HG03575 (cell line): ENCODE data around the gene WIPF3.

ENCODE experiments used
- ATAC-seq: cut with Tn5 transposase; IDR thresholded peaks from one replicate; pipeline ENCODE4 v1.9.1; 2021; ENCODE audit not compliant: unreplicated experiment, insufficient number of reproducible peaks, low FRiP score; ENCODE audit errors: extremely low read depth

Gene WIPF3, protein sequence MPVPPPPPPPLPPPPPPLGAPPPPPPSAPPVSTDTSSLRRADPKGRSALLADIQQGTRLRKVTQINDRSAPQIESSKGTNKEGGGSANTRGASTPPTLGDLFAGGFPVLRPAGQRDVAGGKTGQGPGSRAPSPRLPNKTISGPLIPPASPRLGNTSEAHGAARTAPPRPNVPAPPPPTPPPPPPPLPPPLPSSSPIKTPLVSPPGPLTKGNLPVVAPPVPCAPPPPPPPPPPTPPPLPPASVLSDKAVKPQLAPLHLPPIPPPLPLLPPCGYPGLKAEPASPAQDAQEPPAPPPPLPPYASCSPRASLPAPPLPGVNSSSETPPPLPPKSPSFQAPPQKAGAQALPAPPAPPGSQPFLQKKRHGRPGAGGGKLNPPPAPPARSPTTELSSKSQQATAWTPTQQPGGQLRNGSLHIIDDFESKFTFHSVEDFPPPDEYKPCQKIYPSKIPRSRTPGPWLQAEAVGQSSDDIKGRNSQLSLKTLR

DNA sequence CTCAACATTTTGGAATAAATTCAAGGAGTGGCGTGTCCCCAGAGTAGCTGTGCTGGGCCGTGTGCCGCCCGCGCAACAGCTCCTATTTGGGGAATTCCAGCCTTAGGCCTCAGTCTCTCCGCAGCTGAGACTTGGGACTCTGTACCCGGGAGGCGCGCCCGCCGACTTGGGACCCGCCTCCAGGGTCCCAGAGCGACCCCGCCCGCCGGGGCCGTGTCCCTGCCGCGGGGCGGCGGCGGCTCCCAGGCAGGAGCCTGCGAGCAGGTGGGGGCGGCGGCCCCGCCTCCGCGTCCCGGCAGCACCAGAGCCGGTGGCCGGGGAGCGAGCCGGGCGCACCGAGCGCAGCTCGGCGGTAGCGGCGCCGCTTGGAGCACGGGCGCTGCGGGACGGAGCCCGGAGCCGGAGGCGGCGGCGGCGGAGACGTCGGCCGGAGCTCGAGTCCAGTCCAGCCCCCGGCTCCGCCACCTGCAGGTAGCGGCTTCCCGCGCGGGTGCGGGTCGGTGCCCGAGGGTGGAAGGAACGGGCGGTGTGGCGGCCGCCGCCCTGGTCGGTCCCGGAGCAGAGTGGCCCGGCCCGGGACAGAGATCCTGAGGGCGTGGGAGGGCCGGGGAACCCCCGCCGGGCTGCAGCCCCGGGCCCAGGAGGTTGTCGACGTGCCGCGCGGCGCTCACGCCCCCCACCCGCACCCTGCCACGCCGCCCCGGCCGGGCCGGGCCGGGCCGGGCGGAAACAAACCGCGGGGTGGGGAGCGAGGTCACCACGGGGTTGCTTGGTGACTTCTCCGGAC is at the start of gene WIPF3:
Gene WIPF3 (plus strand): TSS at position 301 of the 787 bp plus-strand sequence. CDS start 28,217 bp downstream, outside the sequence.
- ATAC-seq = no peak

DNA sequence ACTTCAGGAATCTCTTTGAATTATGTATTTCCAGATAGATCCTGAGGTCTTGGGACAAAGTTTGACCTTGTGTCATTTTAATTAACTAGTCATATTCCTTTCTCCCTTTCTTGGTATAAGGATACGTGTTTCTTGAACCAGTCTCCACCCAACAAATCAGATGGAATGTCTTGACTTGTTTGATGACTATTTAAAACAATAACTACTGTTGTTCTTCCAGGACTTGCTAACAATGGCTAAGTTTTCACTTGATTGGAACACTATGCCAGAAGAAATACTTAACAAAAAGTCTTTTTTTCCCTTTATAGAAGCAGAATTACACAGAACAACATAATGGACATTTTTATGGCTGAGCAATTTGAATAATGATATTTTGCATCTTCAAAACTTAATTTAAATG is 43.0 kb upstream of the WIPF3 start:
- ATAC-seq = no peak

DNA sequence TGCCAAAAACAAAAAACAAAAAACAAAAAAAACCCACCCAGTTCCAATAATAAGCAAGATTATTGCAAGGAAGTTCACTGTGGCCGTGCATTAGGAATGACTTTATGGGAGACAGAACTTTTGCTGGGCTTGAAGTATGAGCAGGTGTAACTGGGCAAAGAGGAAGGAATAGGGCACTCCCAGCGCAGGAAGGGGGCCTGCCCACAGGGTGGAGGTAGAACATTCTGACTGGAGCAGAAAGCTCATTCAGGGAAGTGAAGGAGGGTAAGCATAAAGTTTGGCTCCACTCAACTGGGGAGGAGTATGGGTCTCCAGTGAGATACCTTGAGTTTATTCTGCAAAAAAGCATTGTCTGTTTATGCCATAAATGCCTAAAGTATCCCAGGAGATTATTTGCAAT is 42.1 kb upstream of the WIPF3 start:
- ATAC-seq = no peak

DNA sequence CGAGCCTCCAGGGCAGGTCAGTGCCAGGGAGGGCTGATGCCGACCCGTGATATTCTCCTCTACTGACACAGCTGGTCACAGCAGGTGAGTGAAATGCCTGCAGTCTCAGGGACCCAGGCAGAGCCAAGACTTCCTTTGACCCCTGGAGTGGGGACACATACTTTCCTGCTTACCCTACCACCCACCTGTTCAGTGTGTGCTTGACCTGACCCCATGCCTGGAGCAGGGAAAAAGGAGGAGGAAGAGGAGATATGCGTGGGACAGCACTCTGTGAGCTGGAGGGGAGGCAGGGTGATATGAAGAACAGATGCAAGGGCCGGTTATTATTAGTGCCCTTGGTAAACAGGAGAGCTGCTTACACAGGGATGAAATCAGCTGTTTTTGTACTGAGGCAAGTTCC is 40.8 kb upstream of the WIPF3 start:
- no peak for ATAC-seq

DNA sequence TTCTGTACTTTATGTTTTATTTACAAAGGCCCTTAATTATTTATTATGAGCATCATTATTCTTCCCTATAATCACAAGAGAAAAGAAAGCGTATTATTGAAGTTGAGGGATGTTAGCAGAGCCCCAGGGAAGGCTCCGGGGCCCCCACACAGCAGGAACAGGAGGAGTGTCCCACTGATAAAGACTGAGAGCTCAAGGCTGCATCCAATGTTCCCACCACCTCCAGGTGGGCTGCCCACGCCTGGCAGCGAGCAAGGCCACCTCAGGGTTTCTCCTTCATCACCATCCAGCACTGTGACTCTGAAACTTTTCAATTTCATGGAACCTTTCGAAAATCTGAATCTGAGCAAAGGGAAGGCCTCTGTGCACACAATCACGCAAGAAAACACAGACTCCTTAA is 35.9 kb upstream of the WIPF3 start:
- ATAC-seq = no peak

DNA sequence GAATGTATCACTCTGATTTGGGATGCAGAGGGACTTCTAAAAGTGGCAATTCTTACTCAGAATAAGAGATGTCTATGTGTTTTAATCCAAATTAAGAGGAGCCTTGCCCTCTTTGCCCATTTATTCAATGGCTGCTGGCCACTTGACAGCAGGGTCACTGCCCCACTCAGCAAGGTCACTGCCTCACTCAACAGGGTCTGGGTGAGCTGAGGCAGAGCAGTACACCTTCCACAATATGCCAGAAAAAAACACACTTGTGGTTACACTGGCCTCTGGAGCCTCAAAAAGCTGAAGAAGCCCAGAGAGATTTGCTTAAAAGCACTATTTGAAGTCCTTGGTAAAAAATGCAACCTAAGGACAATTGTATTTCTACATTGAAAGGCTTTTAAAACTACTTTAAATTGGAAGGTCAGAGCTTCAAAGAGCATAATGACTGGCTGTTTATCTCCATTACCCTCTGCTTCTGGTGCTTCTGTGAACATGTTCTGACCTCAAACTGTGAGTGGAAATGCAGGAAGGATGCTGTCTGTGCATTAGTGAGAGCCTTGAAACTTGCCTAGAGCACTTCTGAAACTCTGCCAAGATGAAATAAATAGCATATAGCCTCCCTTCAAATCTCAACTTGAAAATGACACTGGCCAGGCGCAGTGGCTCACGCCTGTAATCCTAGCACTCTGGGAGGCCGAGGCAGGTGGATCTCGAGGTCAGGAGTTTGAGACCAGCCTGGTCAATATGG is 35.1 kb upstream of the WIPF3 start:
- ATAC-seq = no peak

DNA sequence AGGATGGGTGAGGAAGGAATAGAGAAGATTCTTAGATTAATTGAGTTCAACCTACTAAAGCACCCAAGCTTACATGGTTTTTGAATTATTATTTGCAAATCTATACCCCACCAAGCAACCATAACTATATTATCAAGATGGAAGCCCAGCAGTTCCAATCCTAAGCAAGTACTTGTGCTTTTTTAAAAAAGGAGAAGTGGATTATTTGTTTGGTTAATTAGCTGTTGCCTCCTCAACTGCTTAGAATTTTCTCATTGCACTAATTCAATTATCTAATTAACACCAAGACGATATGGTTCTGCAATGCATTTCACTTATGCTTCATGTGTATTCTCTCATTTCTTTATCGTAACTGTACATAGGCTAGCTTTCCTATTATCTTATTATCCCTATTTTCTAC is 27.3 kb upstream of the WIPF3 start:
- ATAC-seq = no peak

DNA sequence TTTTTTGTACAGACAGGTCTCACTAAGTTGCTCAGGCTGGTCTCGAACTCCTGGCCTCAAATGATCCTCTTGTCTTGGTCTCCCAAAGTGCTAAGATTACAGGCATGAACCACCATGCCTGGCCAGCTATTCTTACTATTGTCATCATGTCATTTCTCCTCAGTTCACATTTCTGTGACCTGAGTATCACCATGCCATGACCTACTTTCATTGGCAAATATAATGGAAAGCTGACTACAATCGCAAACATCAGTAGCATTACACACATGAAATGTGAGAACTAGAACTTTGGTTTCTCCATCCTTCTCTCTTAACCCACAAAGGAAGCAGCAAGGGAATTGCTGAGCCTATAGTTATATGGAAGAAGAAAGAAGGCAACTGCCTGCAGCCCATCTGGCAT is 26.0 kb upstream of the WIPF3 start:
- no peak for ATAC-seq

DNA sequence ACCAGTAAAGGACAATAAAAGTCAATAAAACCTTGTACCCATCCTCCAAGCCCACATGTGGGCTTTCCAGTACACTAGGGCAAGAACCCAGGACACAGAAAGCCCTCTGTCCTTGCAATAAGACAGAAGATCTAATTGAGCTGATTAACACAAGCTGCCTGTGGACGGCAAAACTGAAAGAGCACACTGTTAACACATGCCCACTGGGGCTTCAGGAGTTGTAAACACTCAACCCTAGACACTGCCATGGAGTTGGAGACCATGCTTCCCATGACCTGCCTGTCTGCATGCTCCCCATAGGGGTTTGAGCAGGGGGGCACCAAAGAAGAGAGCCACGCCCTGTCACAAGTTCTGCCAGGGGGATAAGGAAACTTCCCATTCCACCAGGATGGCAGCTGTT is 22.6 kb upstream of the WIPF3 start:
- ATAC-seq = no peak

DNA sequence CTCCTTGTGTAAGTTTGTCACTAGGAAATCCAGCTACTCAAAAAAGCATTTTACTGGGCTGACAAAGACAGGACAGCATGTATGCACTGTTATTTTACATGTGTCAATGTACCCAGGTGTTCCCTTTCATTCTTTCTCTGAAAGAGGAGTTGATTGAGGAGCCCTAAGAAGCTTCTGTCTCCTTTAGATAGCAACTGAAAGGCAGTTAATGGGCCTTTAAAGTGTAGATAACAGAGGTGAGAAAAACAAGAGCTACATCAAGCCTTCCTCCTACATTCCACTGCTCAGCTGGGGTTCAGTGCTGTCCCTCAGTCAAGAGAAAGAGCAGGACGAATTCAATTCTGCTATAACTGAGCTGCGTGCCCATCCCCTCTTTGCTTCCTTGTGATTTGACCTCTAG is 12.8 kb upstream of the WIPF3 start:
- no peak for ATAC-seq

DNA sequence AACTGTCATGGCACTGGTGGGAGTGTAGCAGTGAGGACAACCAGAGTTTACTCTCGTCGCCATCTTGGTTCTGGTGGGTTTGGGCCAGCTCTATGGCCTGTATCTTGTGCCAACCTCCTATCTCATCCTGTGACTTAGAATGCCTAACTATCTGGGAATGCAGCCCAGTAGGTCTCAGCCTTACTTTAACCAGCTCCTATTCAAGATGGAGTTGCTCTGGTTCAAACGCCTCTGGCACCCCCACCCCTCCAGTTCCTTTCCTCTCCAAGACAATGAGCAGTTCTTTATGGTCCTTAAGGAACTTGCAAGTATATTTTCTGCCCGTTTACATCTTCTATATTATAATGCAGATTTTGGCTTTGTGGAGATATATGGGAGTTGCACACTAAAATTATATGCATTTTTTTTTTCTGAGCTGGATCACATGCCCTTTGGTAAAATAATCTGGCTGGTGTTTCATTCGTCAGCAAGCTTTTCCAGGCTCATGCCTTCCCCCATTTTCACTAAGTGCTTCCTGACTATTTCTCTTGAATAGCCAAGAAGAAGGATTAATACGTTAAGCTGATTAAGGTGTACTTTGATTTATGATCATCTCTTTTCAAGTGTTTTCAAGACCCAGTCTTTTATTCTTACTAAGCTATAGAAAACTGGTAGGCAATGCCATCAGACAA is 11.2 kb upstream of the WIPF3 start:
- ATAC-seq = no peak

DNA sequence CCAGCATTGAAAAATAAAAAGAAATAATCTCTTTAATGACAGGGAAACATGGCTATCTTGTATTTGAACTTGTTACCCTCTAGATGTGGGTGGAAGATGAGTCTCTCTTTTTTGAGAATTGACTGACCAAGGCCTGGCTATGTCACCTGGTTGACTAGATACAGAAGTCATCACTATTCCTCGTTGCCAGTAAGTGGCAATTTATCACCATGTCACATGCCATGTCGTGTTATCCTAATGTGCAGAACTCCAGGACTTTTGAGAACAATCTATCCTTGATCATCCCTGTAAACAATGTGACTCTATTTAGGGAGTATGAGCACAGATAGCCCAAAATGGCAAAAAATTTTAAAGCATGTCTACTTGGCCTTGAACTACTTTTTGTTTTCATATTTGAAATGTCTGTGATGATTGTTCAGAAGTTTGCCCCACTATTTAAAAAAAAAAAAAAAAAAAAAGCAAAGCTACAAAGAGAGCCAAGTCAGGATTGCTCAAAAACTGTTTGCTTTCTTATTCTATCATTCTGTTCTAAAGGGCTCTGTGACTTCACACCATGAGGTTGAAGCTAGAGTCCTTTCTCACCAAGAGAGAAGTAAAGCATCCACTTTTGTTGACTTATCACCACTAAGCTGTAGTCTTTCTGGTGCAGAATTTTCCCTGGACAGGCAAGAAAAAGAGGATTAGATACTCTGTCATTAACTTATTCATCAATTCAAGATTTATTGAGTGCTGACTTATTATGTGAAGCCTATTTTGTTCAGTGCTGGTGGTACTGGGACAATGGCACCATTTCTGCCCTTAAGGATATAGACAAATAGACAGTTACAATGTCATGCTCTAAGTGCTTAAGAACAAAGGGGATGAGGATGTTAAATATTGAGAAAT is 10.4 kb upstream of the WIPF3 start:
- ATAC-seq = no peak

DNA sequence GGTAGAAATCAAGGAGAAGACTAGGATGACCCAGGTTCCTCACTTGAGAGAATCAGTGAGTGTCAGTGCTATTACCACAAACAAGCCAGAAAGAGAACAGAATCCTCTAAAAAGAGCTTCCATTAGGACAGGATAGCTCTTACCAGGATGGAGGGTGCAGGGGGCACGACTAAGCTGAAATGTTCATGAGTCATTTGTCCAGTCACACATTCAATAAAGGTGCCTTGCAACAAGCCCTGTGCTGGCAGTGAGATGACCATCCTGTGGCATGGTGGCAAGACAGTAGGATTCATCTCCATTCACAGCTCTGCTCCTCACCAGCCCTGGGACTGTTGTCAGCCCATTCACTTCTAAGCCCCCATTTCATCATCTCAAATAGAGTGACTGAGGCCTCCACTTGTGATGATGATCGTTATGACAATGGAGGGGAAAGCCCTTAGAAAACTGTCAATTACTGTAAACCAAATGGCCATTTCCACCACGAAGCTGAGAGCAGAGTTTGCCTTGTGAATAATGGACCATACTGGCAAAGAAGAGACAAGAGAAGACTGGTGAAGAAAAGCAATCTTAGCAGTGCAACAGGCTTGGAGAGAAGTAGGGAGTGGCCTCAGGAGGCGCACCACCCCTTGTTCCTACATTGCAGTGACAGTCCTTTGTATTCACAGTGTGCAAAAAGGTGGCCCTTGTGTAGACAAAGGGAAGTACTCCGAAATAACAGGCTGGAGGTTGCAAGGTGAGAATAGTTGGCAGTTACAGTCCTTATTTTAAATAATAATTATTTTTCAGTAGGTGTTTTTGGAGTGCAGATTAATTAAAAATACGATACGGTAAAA is 9.0 kb upstream of the WIPF3 start:
- ATAC-seq = no peak

DNA sequence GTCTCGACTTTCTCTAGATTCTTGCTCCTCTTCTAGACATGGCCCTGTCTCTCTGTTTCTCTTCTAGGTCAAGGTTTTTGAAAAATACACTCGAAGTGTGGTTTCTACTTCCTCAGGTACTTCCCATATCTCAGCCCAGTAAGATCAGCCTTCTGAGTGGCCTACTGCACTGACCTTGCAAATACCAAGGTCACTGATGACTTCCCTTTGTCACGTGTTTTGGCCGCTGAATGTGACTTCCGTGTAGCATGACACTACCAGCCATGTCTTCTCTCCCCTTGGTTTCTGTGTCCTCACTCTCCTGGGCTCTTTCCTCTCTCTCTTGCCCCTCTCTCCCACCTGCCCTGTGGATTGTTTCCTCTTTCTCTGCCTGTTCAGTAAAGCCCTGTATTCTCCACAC is 7.9 kb upstream of the WIPF3 start:
- no peak for ATAC-seq

DNA sequence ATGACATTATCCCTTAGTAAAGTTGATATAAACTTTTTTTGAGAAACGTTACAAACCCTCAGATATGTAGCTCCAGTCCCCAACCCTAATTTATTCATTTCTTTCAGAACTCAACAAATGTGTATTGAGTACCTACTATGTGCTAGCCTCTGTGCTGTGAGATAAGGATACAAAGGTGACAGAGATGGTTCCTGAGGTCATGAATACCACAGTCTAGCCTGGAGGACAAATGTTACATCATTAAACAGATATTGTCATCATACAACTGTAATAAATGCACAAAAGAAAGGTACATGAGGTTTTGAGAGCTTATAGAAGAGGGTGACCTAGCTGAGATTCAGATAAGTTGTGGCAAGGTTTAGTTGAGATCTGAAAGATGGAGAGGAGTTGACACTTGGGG is 4.4 kb upstream of the WIPF3 start:
- no peak for ATAC-seq

DNA sequence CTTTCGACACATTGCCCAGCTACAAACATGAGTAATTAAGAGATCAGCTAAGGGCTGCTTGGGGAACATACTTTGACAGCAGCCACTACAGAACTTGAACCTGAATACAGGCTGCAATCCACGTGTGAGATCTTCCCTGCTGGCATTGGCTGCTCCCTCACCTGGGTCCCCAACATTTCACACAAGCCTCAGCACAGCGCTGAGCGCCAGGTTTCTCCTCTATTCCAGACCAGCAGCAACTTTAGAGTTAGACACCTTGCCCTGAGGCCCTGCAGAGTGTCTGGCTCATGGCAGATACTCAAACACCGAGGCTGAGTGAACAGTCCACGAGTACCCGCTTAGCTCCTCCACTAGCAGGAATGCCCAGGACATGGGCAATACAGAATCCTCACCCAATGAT is 1.3 kb upstream of the WIPF3 start:
- no peak for ATAC-seq

DNA sequence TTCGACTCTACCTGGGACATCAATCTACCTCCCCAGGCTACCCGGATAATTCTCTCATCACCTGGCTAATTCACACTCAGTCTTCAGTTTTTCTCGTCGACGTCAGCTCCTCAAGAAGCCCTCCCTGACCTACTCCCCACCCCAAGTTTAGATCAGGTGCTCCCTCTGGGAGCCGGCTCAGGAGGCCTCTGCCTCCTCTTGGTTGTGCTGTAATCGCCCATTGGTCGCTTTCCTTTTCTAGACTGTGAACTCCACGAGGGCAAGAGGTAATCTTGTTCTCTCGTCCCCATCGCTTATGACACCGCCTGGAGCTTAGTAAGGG is 461 bp upstream of the WIPF3 start:
- no peak for ATAC-seq
